GM20000 (cell line): ENCODE results near the gene PLEKHS1.
"Not testable (repeated sequence)": the region's sequence is repeated elsewhere in the genome, so short reads cannot be mapped to it uniquely, and the experiment has no call there.

Source experiments
- DNase-seq: peaks from one replicate; pipeline ENCODE4 v3.0.0; 2012; ENCODE audit warnings: low spot score
- TF ChIP-seq, protein P1 (sequence below): IDR thresholded peaks from 2 replicates; pipeline ENCODE4 v1.5.1; 2012; ENCODE audit warnings: mild to moderate bottlenecking, control low read depth; ENCODE audit errors: extremely low read depth, missing control alignments

The PLEKHS1 gene

DNA sequence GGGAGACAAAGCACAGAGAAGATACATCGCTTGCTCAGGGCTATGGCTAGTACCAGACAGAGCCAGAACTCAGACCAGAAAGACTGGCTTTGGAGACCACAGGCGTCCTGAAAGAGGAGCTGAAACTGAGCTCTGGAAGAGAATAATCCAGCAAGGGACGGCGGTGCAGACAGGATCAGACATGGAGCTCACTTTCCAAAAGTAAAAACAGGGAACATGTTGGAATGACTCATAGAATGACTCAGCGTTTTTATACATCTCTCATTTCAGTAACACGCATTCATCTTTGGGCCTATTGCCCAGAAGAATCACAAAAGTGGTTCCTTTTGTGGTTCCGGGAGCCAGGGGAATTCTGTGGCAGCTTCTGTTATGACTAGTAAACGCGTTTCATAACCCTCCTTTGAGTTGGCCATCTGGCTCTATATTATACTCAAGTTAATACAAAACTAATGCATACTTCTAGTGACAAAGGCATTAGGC lies 37.2 kb downstream of the PLEKHS1 start:
- peak; percentile 22 for DNase-seq
- TF ChIP-seq, protein P1, sequence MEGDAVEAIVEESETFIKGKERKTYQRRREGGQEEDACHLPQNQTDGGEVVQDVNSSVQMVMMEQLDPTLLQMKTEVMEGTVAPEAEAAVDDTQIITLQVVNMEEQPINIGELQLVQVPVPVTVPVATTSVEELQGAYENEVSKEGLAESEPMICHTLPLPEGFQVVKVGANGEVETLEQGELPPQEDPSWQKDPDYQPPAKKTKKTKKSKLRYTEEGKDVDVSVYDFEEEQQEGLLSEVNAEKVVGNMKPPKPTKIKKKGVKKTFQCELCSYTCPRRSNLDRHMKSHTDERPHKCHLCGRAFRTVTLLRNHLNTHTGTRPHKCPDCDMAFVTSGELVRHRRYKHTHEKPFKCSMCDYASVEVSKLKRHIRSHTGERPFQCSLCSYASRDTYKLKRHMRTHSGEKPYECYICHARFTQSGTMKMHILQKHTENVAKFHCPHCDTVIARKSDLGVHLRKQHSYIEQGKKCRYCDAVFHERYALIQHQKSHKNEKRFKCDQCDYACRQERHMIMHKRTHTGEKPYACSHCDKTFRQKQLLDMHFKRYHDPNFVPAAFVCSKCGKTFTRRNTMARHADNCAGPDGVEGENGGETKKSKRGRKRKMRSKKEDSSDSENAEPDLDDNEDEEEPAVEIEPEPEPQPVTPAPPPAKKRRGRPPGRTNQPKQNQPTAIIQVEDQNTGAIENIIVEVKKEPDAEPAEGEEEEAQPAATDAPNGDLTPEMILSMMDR = no peak

DNA sequence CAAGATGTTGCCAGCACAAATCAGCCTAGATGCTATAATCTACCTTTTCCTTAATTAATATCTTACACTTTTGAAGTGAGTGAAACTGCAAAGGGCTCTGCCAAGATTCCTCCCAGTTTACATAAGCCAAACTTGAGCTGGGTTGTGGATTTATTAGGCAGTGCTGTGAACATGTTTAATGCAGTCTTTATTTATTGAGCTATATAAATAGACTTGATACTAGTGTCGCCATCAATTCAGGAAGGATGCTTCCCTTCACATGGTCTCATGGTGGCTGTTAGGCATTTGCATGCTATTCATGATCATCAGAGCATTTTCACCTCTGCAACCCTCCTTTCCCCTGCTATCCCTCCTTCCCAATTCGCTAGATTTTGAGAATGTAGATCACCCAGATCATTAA lies 40.2 kb downstream of the PLEKHS1 start:
- TF ChIP-seq, protein P1 = no peak
- DNase-seq = no peak

DNA sequence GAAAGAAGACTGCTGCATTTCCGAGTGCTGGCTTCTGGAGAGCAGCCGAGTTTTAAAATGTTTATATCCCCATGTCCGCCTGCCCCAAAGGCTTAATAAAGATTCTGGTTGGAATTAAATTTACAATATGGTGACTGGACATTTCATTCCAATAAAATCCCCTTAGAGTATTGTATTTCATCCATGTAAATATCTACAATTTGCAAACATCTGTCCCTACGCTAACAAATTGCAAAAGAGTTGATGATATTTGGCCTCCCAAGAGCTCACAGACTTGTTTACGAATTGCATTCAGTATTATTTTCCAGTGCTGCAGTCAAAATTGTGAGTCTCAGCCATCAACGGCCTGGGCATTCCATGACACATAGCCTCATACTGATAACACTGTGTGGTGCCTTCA lies 50.1 kb downstream of the PLEKHS1 start:
- DNase-seq = no peak
- TF ChIP-seq, protein P1 = no peak

DNA sequence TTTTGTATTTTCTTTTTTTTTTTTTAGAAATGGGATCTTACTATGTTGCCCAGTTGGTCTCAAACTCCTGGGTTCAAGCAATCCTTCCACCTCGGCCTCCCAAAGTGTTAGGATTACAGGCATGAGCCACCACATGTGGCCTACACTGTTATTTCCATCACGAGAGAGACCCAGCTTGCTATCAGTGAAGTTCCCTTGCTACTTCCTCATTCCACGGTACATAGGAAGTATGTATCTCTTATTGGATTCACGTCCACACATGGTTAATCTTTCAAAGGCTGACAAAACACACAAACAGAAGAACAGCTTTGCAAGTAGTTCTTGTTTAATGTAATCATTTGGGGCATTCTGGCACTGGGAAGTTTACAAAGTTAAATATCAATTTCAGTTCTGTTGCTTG lies 51.5 kb downstream of the PLEKHS1 start:
- DNase-seq = no peak
- TF ChIP-seq, protein P1 = no peak

DNA sequence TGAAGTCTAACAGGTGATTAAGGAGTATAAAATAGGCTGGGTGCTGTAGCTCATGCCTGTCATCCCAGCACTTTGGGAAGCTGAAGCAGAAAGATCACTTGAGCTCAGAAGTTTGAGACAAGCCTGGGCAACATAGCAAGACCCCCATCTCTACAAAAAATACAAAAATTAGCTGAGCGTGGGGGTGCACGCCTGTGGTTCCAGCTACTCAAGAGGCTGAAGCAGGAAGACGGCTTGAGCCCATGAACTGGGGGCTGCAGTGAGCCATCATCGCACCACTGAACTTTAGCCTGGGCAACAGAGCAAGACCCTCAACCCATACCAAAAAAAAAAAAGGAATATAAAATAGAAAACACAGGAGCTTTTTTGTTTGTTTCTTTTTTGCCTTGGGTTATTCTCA lies 55.0 kb downstream of the PLEKHS1 start:
- DNase-seq = no peak
- TF ChIP-seq, protein P1 = no peak

DNA sequence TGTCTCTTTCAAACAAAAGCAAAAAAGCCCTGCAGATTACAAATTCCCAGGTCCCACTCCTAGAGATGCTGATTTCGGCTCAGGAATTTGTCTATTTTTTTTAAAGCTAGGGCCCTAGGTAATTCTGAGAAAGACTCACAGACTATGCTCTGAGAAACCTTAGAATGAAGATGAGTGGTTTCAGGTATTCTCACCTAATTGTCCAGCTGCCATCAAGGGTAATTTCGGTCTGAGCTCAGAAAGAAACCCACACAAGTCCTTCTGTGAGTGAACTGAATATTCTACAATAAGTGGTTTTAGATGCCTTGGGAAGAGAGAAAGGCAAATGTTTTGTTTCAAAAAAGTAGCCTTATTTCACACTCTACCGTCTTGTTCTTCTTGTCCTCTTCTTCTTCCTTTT lies 56.7 kb downstream of the PLEKHS1 start:
- no peak for DNase-seq
- TF ChIP-seq, protein P1 = no peak

DNA sequence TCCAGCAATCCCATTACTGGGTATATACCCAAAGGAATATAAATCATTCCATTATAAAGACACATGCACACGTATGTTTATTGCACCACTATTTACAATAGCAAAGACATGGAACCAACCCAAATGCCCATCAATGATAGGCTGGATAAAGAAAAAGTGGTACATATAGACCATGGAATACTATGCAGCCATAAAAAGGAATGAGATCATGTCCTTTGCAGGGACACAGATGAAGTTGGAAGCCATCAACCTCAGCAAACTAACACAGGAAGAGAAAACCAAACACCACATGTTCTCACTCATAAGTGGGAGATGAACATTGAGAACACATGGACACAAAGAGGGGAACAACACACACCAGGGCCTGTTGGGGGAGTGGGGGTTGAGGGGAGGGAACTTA lies 63.2 kb downstream of the PLEKHS1 start:
- not testable (repeated sequence) for DNase-seq

DNA sequence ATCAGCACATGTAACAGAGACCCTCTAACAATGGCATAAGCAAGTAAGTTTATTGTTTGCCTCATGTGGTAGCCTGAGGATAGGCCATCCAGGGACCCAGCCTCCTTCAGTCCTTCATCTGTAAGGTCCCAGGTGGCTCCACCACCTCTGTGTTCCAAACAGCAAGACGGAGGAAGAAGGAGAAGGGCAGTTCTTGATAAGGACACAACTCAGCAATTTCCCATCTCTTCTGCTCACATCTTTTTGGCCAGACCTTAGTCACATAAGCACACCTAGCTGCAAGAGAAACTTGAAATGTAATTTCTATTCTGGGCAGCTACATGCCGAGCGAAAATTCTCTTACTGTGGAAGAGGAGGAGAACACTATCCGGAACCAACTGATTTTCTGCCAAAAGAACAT lies 68.5 kb downstream of the PLEKHS1 start:
- TF ChIP-seq, protein P1 = no peak
- DNase-seq = no peak
